Measurements from ENCODE around the gene PPM1E.
"Not testable (repeated sequence)": the region's sequence is repeated elsewhere in the genome, so short reads cannot be mapped to it uniquely, and the experiment has no call there.

PPM1E gene

GRCh38 chr17:58831780-58832179, 76.1 kb downstream of the PPM1E start:
- TF ChIP-seq CTCF (IDR thresholded peaks at IDR 0.05; ENCODE audit: control insufficient read depth, extremely low read depth, insufficient read depth): no peak
- DNase-seq (ENCODE audit: low read depth): no peak
- no peak overlapping the region for H3K4me3 ChIP-seq (ENCODE audit: low read depth, low read length)

GRCh38 chr17:58832514-58832913, 76.9 kb downstream of the PPM1E start:
- no peak for DNase-seq (ENCODE audit: low read depth)
- TF ChIP-seq CTCF (IDR thresholded peaks at IDR 0.05; ENCODE audit: control insufficient read depth, extremely low read depth, insufficient read depth): no peak

GRCh38 chr17:58837699-58838098, 82.0 kb downstream of the PPM1E start:
- no peak for TF ChIP-seq CTCF (IDR thresholded peaks at IDR 0.05; ENCODE audit: control insufficient read depth, extremely low read depth, insufficient read depth)
- no peak overlapping the region for H3K4me3 ChIP-seq (ENCODE audit: low read depth, low read length)
- DNase-seq (ENCODE audit: low read depth): no peak

More at GRCh38 chr17:58832514-58832913, 76.9 kb downstream of the PPM1E start:
- H3K4me3 ChIP-seq (ENCODE audit: low read depth, low read length): no peak overlapping the region

GRCh38 chr17:58840820-58841612, 85.4 kb downstream of the PPM1E start:
- no peak for DNase-seq (ENCODE audit: low read depth)
- no peak for TF ChIP-seq CTCF (IDR thresholded peaks at IDR 0.05; ENCODE audit: control insufficient read depth, extremely low read depth, insufficient read depth)
- H3K4me3 ChIP-seq (ENCODE audit: low read depth, low read length): no peak overlapping the region

GRCh38 chr17:58846413-58846812, 90.8 kb downstream of the PPM1E start:
- not testable (repeated sequence) for H3K4me3 ChIP-seq (ENCODE audit: low read depth, low read length); DNase-seq (ENCODE audit: low read depth)

GRCh38 chr17:58850106-58850505, 94.5 kb downstream of the PPM1E start:
- H3K4me3 ChIP-seq (ENCODE audit: low read depth, low read length); DNase-seq (ENCODE audit: low read depth): not testable (repeated sequence)

GRCh38 chr17:58865301-58865700, 109.6 kb downstream of the PPM1E start:
- no peak for TF ChIP-seq CTCF (IDR thresholded peaks at IDR 0.05; ENCODE audit: control insufficient read depth, extremely low read depth, insufficient read depth)
- H3K4me3 ChIP-seq (ENCODE audit: low read depth, low read length): no peak overlapping the region
- DNase-seq (ENCODE audit: low read depth): no peak

GRCh38 chr17:58870747-58871146, 115.1 kb downstream of the PPM1E start:
- no peak for TF ChIP-seq CTCF (IDR thresholded peaks at IDR 0.05; ENCODE audit: control insufficient read depth, extremely low read depth, insufficient read depth)
- no peak for DNase-seq (ENCODE audit: low read depth)
- no peak overlapping the region for H3K4me3 ChIP-seq (ENCODE audit: low read depth, low read length)

All from LNCaP clone FGC (cell line).